AG04450 (cell line): ENCODE measurements around the gene PPP1R16B. TPM values are rescaled to one million over a fixed set of nuclear protein-coding genes. Genes with fewer than 3 reads are reported as not detected.

ENCODE experiments used
- CTCF ChIA-PET: fragments of 300-600, 350-600 bp; formaldehyde crosslinking; extraction: SDS; loops from one replicate; lab custom pipeline; 2022; ENCODE audit warnings: antibody characterized with exemption, inconsistent platforms; lab: Charles Lee
- POLR2A ChIA-PET: fragments of 350-600 bp; formaldehyde crosslinking; extraction: SDS; loops from one replicate; lab custom pipeline; 2021; ENCODE audit warnings: antibody characterized with exemption, inconsistent platforms; lab: Yijun Ruan, JAX
- DNase-seq: peaks from one replicate; pipeline ENCODE4 v3.0.0-alpha.2; 2011; ENCODE audit warnings: low read depth, low spot score
- H3K27ac ChIP-seq: one replicate; pipeline ENCODE4 v1.5.1; 2012; ENCODE audit warnings: low read depth, low read length, control low read depth
- H3K27me3 ChIP-seq: one replicate; pipeline ENCODE4 v1.6.0; 2012; ENCODE audit warnings: low read length; ENCODE audit not compliant: control insufficient read depth, insufficient read depth
- H3K4me3 ChIP-seq: 2 replicates; pipeline ENCODE4 v1.5.1; 2011; ENCODE audit warnings: mild to moderate bottlenecking, low read depth, low read length, control low read depth
- H3K9me3 ChIP-seq: 2 replicates; pipeline ENCODE4 v1.5.1; 2012; ENCODE audit warnings: low read length; ENCODE audit not compliant: control insufficient read depth, insufficient read depth
- CTCF ChIP-seq: IDR thresholded peaks from 2 replicates; pipeline ENCODE4 v1.5.1; 2011; ENCODE audit warnings: low read depth, low read length, control low read depth, inconsistent platforms
- polyA plus RNA-seq: library from polyadenylated mRNA; depleted of rRNA; stranded (reverse); fragments of >200 nt; gene quantifications from 2 replicates; pipeline ENCODE4 v1.2.3, GENCODE V29; 2011

Gene PPP1R16B
- polyA plus RNA-seq, 1 experiment, result not detected

GRCh38 chr20:38883081-38883980, 77.8 kb downstream of the PPP1R16B start:
- Histone ChIP-seq H3K4me3 (no peak overlapping the region), H3K9me3 (no peaks in the 10 kb centered on the region), H3K27ac (no peak overlapping the region), H3K27me3 (peaks cover 4% of the 10 kb centered on the region)
- POLR2A ChIA-PET, result no interaction called here
- CTCF ChIA-PET, result interaction anchor here (1.2 to 1.4 kb wide), 2 partner anchors 9 to 10 kb away, joined by 3 to 6 read pairs; no protein-coding TSS in a partner anchor
- no peak for DNase-seq
- no peak for TF ChIP-seq CTCF

GRCh38 chr20:38883981-38884733, 78.7 kb downstream of the PPP1R16B start:
- peaks cover 4% of the 10 kb centered on the region for H3K27me3 ChIP-seq
- POLR2A ChIA-PET, result no interaction called here
- CTCF ChIA-PET, result interaction anchor here (1.2 to 1.4 kb wide), 3 partner anchors 8 to 9 kb away, joined by 3 to 6 read pairs (median 3); no protein-coding TSS in a partner anchor

GRCh38 chr20:38885357-38885756, 79.9 kb downstream of the PPP1R16B start:
- Histone ChIP-seq H3K27me3 (peaks cover 4% of the 10 kb centered on the region), H3K4me3 (no peak overlapping the region), H3K9me3 (no peaks in the 10 kb centered on the region), H3K27ac (no peak overlapping the region)
- CTCF ChIA-PET, result interaction anchor here (1.4 kb wide), 1 partner anchor 8 kb away, joined by 3 read pairs; no protein-coding TSS in a partner anchor
- no peak for DNase-seq
- TF ChIP-seq CTCF, result no peak
- POLR2A ChIA-PET, result no interaction called here

More at GRCh38 chr20:38883981-38884733, 78.7 kb downstream of the PPP1R16B start:
- no peak for TF ChIP-seq CTCF
- H3K9me3 ChIP-seq, result no peaks in the 10 kb centered on the region
- no peak for DNase-seq
- H3K27ac ChIP-seq, result no peak overlapping the region
- no peak overlapping the region for H3K4me3 ChIP-seq

GRCh38 chr20:38888059-38888831, 82.7 kb downstream of the PPP1R16B start:
- no peak for DNase-seq

More at GRCh38 chr20:38888059-38888831, 82.7 kb downstream of the PPP1R16B start:
- POLR2A ChIA-PET, result no interaction called here
- H3K4me3 ChIP-seq, result no peak overlapping the region
- no peak overlapping the region for H3K27ac ChIP-seq
- H3K9me3 ChIP-seq, result no peaks in the 10 kb centered on the region
- TF ChIP-seq CTCF, result no peak
- H3K27me3 ChIP-seq, result peaks cover 10% of the 10 kb centered on the region
- CTCF ChIA-PET, result no interaction called here
